ENCODE results near the gene LILRA6. TPM values are rescaled to one million over a fixed set of nuclear protein-coding genes. Genes with fewer than 3 reads are reported as not detected.
"Not testable (repeated sequence)": the region's sequence is repeated elsewhere in the genome, so short reads cannot be mapped to it uniquely, and the experiment has no call there.

Gene LILRA6
- total RNA-seq, 2 experiments from 2014 or later: not detected

- Mint-ChIP-seq H3K27ac (peak overlapping the region; percentile 85), H3K9me3 (no peaks in the 10 kb centered on the region), H3K4me3 (peak overlapping the region; percentile 49), H3K27me3 (ENCODE audit: low read depth) (no peaks in the 10 kb centered on the region), H3K36me3 (ENCODE audit: low read depth) (peaks cover 73% of the 10 kb centered on the region), H3K4me1 (ENCODE audit: low read depth) (peaks cover 83% of the 10 kb centered on the region)
- intact Hi-C loops (cut with micrococcal nuclease): loop anchor here (1.0 to 5.0 kb wide), 3 partner anchors 8 to 341 kb away; partner anchors contain the start of genes MYADM, RPS9 and TSEN34
- CTCF ChIA-PET: interaction anchor here (0.9 to 1.7 kb wide), 3 partner anchors 18 to 340 kb away, joined by 3 to 7 read pairs (median 4); no protein-coding TSS in a partner anchor
- DNase-seq: peak; percentile 80
Measured at GRCh38 chr19:54207983-54208783, 34.4 kb downstream of the LILRA6 start.

GRCh38 chr19:54207676-54207982 lies 35.0 kb downstream of the LILRA6 start:
- peaks cover 87% of the 10 kb centered on the region for H3K4me1 Mint-ChIP-seq (ENCODE audit: low read depth)
- no peak for DNase-seq
- no peaks in the 10 kb centered on the region for H3K9me3 Mint-ChIP-seq
- peak overlapping the region; percentile 49 for H3K4me3 Mint-ChIP-seq
- peak overlapping the region; percentile 85 for H3K27ac Mint-ChIP-seq
- intact Hi-C loops (cut with micrococcal nuclease): loop anchor here (5.0 kb wide), 1 partner anchor 340 kb away; the partner anchor contains the start of gene MYADM
- peaks cover 76% of the 10 kb centered on the region for H3K36me3 Mint-ChIP-seq (ENCODE audit: low read depth)
- CTCF ChIA-PET: interaction anchor here (1.3 to 1.7 kb wide), 2 partner anchors 17 to 58 kb away, joined by 3 to 7 read pairs; no protein-coding TSS in a partner anchor
- no peaks in the 10 kb centered on the region for H3K27me3 Mint-ChIP-seq (ENCODE audit: low read depth)

- not testable (repeated sequence) for H3K9me3 Mint-ChIP-seq; DNase-seq; H3K27me3 Mint-ChIP-seq (ENCODE audit: low read depth)
- H3K27ac Mint-ChIP-seq: peak overlapping the region; percentile 85
- H3K4me1 Mint-ChIP-seq (ENCODE audit: low read depth): peaks cover 91% of the 10 kb centered on the region
- intact Hi-C loops (cut with micrococcal nuclease): loop anchor here (5.0 kb wide), 1 partner anchor 340 kb away; the partner anchor contains the start of gene MYADM
- peak overlapping the region; percentile 49 for H3K4me3 Mint-ChIP-seq
- CTCF ChIA-PET: interaction anchor here (1.3 to 1.7 kb wide), 3 partner anchors 17 to 59 kb away, joined by 3 to 7 read pairs (median 5); no protein-coding TSS in a partner anchor
- H3K36me3 Mint-ChIP-seq (ENCODE audit: low read depth): peaks cover 80% of the 10 kb centered on the region
Measured at GRCh38 chr19:54207193-54207592, 35.4 kb downstream of the LILRA6 start.

GRCh38 chr19:54206831-54207177 lies 35.8 kb downstream of the LILRA6 start:
- Mint-ChIP-seq H3K27me3 (ENCODE audit: low read depth) (no peaks in the 10 kb centered on the region), H3K27ac (peak overlapping the region; percentile 85), H3K4me3 (peak overlapping the region; percentile 29), H3K9me3 (no peaks in the 10 kb centered on the region), H3K4me1 (ENCODE audit: low read depth) (peaks cover 94% of the 10 kb centered on the region), H3K36me3 (ENCODE audit: low read depth) (peaks cover 84% of the 10 kb centered on the region)
- CTCF ChIA-PET: interaction anchor here (1.6 to 1.7 kb wide), 2 partner anchors 39 to 59 kb away, joined by 5 to 7 read pairs; no protein-coding TSS in a partner anchor
- no peak for DNase-seq
- intact Hi-C loops (cut with micrococcal nuclease): loop anchor here (5.0 kb wide), 1 partner anchor 340 kb away; the partner anchor contains the start of gene MYADM

- CTCF ChIA-PET: interaction anchor here (1.6 to 1.7 kb wide), 2 partner anchors 39 to 60 kb away, joined by 5 to 7 read pairs; no protein-coding TSS in a partner anchor
- Mint-ChIP-seq H3K27ac (peak overlapping the region; percentile 85), H3K4me1 (ENCODE audit: low read depth) (peaks cover 92% of the 10 kb centered on the region), H3K9me3 (no peaks in the 10 kb centered on the region), H3K4me3 (peak overlapping the region; percentile 29), H3K36me3 (ENCODE audit: low read depth) (peaks cover 88% of the 10 kb centered on the region), H3K27me3 (ENCODE audit: low read depth) (no peaks in the 10 kb centered on the region)
- no peak for DNase-seq
- intact Hi-C loops (cut with micrococcal nuclease): loop anchor here (5.0 kb wide), 1 partner anchor 339 kb away; the partner anchor contains the start of gene MYADM
Measured at GRCh38 chr19:54206030-54206830, 36.4 kb downstream of the LILRA6 start.

- Mint-ChIP-seq H3K36me3 (ENCODE audit: low read depth) (peaks cover 82% of the 10 kb centered on the region), H3K4me3 (peak overlapping the region; percentile 99), H3K9me3 (no peaks in the 10 kb centered on the region), H3K4me1 (ENCODE audit: low read depth) (peaks cover 85% of the 10 kb centered on the region), H3K27me3 (ENCODE audit: low read depth) (no peaks in the 10 kb centered on the region), H3K27ac (peak overlapping the region; percentile 77)
- DNase-seq: no peak
- CTCF ChIA-PET: interaction anchor here (0.5 to 0.7 kb wide), 2 partner anchors 92 to 1968 kb away, joined by 3 read pairs; no protein-coding TSS in a partner anchor
- intact Hi-C loops (cut with micrococcal nuclease): loop anchor here (5.0 kb wide), 1 partner anchor 338 kb away; the partner anchor contains the start of gene MYADM
Measured at GRCh38 chr19:54204767-54205468, 37.7 kb downstream of the LILRA6 start.

- intact Hi-C loops (cut with micrococcal nuclease): no loop called here
- H3K36me3 Mint-ChIP-seq (ENCODE audit: low read depth): peaks cover 75% of the 10 kb centered on the region
- CTCF ChIA-PET: no interaction called here
- no peaks in the 10 kb centered on the region for H3K9me3 Mint-ChIP-seq
- H3K4me1 Mint-ChIP-seq (ENCODE audit: low read depth): peaks cover 74% of the 10 kb centered on the region
- H3K27me3 Mint-ChIP-seq (ENCODE audit: low read depth): no peaks in the 10 kb centered on the region
- no peak for DNase-seq
- H3K4me3 Mint-ChIP-seq: peak overlapping the region; percentile 99
- H3K27ac Mint-ChIP-seq: peak overlapping the region; percentile 53
Measured at GRCh38 chr19:54203151-54203611, 39.4 kb downstream of the LILRA6 start.

GRCh38 chr19:54201980-54202379 lies 40.6 kb downstream of the LILRA6 start:
- CTCF ChIA-PET: no interaction called here
- Mint-ChIP-seq H3K27ac (peak overlapping the region; percentile 100), H3K4me3 (peak overlapping the region; percentile 99)

GRCh38 chr19:54201172-54201701 lies 41.4 kb downstream of the LILRA6 start:
- Mint-ChIP-seq H3K9me3 (no peaks in the 10 kb centered on the region), H3K27me3 (ENCODE audit: low read depth) (no peaks in the 10 kb centered on the region), H3K4me1 (ENCODE audit: low read depth) (peaks cover 56% of the 10 kb centered on the region), H3K36me3 (ENCODE audit: low read depth) (peaks cover 56% of the 10 kb centered on the region), H3K4me3 (peak overlapping the region; percentile 99), H3K27ac (peak overlapping the region; percentile 100)
- CTCF ChIA-PET: no interaction called here
- intact Hi-C loops (cut with micrococcal nuclease): loop anchor here (1.0 kb wide), 1 partner anchor 42 kb away; the partner anchor contains the start of gene LENG1
- no peak for DNase-seq

More at GRCh38 chr19:54201980-54202379, 40.6 kb downstream of the LILRA6 start:
- Mint-ChIP-seq H3K9me3 (no peaks in the 10 kb centered on the region), H3K36me3 (ENCODE audit: low read depth) (peaks cover 63% of the 10 kb centered on the region), H3K27me3 (ENCODE audit: low read depth) (no peaks in the 10 kb centered on the region), H3K4me1 (ENCODE audit: low read depth) (peaks cover 62% of the 10 kb centered on the region)
- intact Hi-C loops (cut with micrococcal nuclease): loop anchor here (1.0 kb wide), 1 partner anchor 43 kb away; the partner anchor contains the start of gene LENG1
- DNase-seq: no peak

GRCh38 chr19:54199401-54199800 lies 43.2 kb downstream of the LILRA6 start:
- H3K4me3 Mint-ChIP-seq: peak overlapping the region; percentile 58
- no peaks in the 10 kb centered on the region for H3K27me3 Mint-ChIP-seq (ENCODE audit: low read depth)
- H3K27ac Mint-ChIP-seq: peak overlapping the region; percentile 100
- CTCF ChIA-PET: no interaction called here
- no peaks in the 10 kb centered on the region for H3K9me3 Mint-ChIP-seq
- H3K4me1 Mint-ChIP-seq (ENCODE audit: low read depth): peaks cover 38% of the 10 kb centered on the region
- intact Hi-C loops (cut with micrococcal nuclease): no loop called here
- DNase-seq: no peak
- H3K36me3 Mint-ChIP-seq (ENCODE audit: low read depth): peaks cover 39% of the 10 kb centered on the region

- H3K27me3 Mint-ChIP-seq (ENCODE audit: low read depth): no peaks in the 10 kb centered on the region
- CTCF ChIA-PET: no interaction called here
- H3K9me3 Mint-ChIP-seq: no peaks in the 10 kb centered on the region
- H3K36me3 Mint-ChIP-seq (ENCODE audit: low read depth): peaks cover 27% of the 10 kb centered on the region
- peaks cover 26% of the 10 kb centered on the region for H3K4me1 Mint-ChIP-seq (ENCODE audit: low read depth)
- H3K27ac Mint-ChIP-seq: no peak overlapping the region
- intact Hi-C loops (cut with micrococcal nuclease): no loop called here
- H3K4me3 Mint-ChIP-seq: no peak overlapping the region
- DNase-seq: no peak
Measured at GRCh38 chr19:54197121-54197520, 45.5 kb downstream of the LILRA6 start.

Measured in activated naive CD4-positive, alpha-beta T cell treated with anti-CD3 and anti-CD28 coated beads for 36 hours (primary cell).